K562 (cell line): ENCODE measurements around the gene MRPL32. TPM values are rescaled to one million over a fixed set of nuclear protein-coding genes. Genes with fewer than 3 reads are reported as not detected.

ENCODE experiments used
- TRIM24 ChIP-seq, 2 experiments: fragments of 450-650 bp; IDR thresholded peaks; 2 replicates each; pipeline ENCODE4 v1.6.1; 2016
- ZNF785 ChIP-seq: fragments of 250-450 bp; sonication (Bioruptor Pico); IDR thresholded peaks from 2 replicates; pipeline ENCODE4 v1.4.0; 2020; ENCODE audit warnings: mild to moderate bottlenecking
- polyA plus RNA-seq, 8 experiments: library from polyadenylated mRNA; depleted of rRNA in 4 of 8; stranded (reverse) in 5 of 8; unstranded in 3 of 8; fragments of >200 nt; fragmentation: Nextera tagmentation in 2 of 8; fragmentation: Illumina TruSeq in 1 of 8; extraction: Ambion mirVana in 2 of 8; extraction: Trizol in 1 of 8; gene quantifications; 2 replicates each; pipeline versions ENCODE4 v1.2.1 to v1.2.3, GENCODE V29; 2011 to 2014; ENCODE audit warnings: inconsistent platforms in 1 of 8, missing spikeins in 1 of 8
- total RNA-seq, 7 experiments: library from RNA; depleted of rRNA in 6 of 7; stranded (reverse); fragments of >200 nt in 6 of 7; fragmentation: Illumina TruSeq in 2 of 7; extraction: Trizol in 2 of 7; gene quantifications; 2 replicates each; pipeline versions ENCODE4 v1.2.1 to v1.2.3, GENCODE V29; 2011 to 2021; ENCODE audit warnings: low replicate concordance in 1 of 7
- TF ChIP-seq, protein P1 (sequence below): fragments of 200-800 bp; sonication (Bioruptor generic); IDR thresholded peaks from 2 replicates; pipeline ENCODE4 v1.6.1; 2016; ENCODE audit warnings: missing genetic modification characterization, missing compliant biosample characterization
- TF ChIP-seq, protein P2 (sequence below): fragments of 450-650 bp; IDR thresholded peaks from 2 replicates; pipeline ENCODE4 v1.6.1; 2016; ENCODE audit warnings: mild to moderate bottlenecking
- TF ChIP-seq, protein P3 (sequence below): fragments of 250-450 bp; sonication (Bioruptor Pico); IDR thresholded peaks from 2 replicates; pipeline ENCODE4 v1.5.1; 2021; ENCODE audit warnings: mild to moderate bottlenecking

Gene MRPL32
- total and polyA plus RNA-seq, 9 of the 15 experiments (the other 6 are each of a cell fraction or from before 2014, with no cell fraction given), result 75.5 to 351 (median 138) TPM

DNA sequence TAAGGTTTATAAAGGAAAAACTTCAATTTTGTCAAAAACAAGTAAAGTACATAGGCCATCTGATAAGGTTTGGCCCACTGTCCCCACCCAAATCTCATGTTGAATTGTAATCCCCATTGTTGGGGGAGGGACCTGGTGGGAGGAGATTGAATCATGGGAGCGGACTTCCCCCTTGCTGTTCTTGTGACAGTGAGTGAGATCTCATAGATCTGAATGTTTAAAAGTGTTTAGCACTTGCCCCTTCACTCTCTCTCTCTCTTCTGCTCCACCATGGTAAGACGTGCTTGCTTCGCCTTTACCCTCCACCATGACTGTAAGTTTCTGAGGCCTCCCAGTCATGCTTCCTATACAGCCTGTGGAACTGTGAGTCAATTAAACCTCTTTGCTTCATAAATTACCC, 18.2 kb downstream of the MRPL32 start (continued):
- TF ChIP-seq, protein P1, sequence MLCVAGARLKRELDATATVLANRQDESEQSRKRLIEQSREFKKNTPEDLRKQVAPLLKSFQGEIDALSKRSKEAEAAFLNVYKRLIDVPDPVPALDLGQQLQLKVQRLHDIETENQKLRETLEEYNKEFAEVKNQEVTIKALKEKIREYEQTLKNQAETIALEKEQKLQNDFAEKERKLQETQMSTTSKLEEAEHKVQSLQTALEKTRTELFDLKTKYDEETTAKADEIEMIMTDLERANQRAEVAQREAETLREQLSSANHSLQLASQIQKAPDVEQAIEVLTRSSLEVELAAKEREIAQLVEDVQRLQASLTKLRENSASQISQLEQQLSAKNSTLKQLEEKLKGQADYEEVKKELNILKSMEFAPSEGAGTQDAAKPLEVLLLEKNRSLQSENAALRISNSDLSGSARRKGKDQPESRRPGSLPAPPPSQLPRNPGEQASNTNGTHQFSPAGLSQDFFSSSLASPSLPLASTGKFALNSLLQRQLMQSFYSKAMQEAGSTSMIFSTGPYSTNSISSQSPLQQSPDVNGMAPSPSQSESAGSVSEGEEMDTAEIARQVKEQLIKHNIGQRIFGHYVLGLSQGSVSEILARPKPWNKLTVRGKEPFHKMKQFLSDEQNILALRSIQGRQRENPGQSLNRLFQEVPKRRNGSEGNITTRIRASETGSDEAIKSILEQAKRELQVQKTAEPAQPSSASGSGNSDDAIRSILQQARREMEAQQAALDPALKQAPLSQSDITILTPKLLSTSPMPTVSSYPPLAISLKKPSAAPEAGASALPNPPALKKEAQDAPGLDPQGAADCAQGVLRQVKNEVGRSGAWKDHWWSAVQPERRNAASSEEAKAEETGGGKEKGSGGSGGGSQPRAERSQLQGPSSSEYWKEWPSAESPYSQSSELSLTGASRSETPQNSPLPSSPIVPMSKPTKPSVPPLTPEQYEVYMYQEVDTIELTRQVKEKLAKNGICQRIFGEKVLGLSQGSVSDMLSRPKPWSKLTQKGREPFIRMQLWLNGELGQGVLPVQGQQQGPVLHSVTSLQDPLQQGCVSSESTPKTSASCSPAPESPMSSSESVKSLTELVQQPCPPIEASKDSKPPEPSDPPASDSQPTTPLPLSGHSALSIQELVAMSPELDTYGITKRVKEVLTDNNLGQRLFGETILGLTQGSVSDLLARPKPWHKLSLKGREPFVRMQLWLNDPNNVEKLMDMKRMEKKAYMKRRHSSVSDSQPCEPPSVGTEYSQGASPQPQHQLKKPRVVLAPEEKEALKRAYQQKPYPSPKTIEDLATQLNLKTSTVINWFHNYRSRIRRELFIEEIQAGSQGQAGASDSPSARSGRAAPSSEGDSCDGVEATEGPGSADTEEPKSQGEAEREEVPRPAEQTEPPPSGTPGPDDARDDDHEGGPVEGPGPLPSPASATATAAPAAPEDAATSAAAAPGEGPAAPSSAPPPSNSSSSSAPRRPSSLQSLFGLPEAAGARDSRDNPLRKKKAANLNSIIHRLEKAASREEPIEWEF (CRISPR knock-in tag), result no peak
- TF ChIP-seq, protein P2, sequence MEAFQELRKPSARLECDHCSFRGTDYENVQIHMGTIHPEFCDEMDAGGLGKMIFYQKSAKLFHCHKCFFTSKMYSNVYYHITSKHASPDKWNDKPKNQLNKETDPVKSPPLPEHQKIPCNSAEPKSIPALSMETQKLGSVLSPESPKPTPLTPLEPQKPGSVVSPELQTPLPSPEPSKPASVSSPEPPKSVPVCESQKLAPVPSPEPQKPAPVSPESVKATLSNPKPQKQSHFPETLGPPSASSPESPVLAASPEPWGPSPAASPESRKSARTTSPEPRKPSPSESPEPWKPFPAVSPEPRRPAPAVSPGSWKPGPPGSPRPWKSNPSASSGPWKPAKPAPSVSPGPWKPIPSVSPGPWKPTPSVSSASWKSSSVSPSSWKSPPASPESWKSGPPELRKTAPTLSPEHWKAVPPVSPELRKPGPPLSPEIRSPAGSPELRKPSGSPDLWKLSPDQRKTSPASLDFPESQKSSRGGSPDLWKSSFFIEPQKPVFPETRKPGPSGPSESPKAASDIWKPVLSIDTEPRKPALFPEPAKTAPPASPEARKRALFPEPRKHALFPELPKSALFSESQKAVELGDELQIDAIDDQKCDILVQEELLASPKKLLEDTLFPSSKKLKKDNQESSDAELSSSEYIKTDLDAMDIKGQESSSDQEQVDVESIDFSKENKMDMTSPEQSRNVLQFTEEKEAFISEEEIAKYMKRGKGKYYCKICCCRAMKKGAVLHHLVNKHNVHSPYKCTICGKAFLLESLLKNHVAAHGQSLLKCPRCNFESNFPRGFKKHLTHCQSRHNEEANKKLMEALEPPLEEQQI, result peak; percentile 88
- TF ChIP-seq ZNF785 (no peak), TRIM24 (IDR thresholded peaks at IDR 0.05) (peak in 1 of 2 experiments; percentile 41; a peak in 1 of 4 replicates)
- TF ChIP-seq, protein P3, sequence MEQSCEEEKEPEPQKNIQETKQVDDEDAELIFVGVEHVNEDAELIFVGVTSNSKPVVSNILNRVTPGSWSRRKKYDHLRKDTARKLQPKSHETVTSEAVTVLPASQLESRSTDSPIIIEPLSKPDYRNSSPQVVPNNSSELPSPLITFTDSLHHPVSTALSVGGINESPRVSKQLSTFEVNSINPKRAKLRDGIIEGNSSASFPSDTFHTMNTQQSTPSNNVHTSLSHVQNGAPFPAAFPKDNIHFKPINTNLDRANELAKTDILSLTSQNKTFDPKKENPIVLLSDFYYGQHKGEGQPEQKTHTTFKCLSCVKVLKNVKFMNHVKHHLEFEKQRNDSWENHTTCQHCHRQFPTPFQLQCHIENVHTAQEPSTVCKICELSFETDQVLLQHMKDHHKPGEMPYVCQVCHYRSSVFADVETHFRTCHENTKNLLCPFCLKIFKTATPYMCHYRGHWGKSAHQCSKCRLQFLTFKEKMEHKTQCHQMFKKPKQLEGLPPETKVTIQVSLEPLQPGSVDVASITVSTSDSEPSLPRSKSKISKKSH (CRISPR knock-in tag), result no peak
- TF ChIP-seq, all 486 proteins: peak for 3
